HG03064 (cell line): Measurements from ENCODE around the gene ANKS1A.

Experiments used
- ATAC-seq: cut with Tn5 transposase; IDR thresholded peaks from one replicate; pipeline ENCODE4 v1.9.1; 2021; ENCODE audit warnings: low read depth; ENCODE audit not compliant: unreplicated experiment

ANKS1A gene

GRCh38 chr6:35139924-35140638, 251.0 kb downstream of the ANKS1A start:
- no peak for ATAC-seq

DNA sequence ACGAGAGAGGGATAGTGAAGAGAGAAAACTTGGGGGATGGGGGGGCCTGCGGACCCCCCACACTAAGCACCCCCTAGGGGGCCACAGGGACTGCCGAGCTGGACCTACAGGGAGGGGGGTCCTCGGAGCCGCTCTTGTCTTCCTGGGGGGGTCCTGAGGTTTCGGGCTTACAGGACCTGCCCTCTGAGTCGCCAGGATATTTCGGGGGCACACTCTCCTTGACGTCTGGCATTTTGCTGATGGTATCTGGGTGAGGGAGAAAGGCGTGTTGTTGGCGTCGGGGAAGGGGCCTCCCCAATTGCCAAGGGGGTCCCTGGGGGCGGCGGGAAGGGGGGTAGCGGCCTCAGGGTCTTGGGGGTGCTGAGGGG, 251.6 kb downstream of the ANKS1A start:
- ATAC-seq = no peak
